ENCODE data around the gene TBKBP1. TPM values are rescaled to one million over a fixed set of nuclear protein-coding genes. Genes with fewer than 3 reads are reported as not detected.
A peak's percentile ranks its signal among the peaks of the same experiment; 100 is the strongest.

TBKBP1 gene
- total RNA-seq, 2 experiments from 2014 or later = 11.3 to 13.0 TPM

DNA sequence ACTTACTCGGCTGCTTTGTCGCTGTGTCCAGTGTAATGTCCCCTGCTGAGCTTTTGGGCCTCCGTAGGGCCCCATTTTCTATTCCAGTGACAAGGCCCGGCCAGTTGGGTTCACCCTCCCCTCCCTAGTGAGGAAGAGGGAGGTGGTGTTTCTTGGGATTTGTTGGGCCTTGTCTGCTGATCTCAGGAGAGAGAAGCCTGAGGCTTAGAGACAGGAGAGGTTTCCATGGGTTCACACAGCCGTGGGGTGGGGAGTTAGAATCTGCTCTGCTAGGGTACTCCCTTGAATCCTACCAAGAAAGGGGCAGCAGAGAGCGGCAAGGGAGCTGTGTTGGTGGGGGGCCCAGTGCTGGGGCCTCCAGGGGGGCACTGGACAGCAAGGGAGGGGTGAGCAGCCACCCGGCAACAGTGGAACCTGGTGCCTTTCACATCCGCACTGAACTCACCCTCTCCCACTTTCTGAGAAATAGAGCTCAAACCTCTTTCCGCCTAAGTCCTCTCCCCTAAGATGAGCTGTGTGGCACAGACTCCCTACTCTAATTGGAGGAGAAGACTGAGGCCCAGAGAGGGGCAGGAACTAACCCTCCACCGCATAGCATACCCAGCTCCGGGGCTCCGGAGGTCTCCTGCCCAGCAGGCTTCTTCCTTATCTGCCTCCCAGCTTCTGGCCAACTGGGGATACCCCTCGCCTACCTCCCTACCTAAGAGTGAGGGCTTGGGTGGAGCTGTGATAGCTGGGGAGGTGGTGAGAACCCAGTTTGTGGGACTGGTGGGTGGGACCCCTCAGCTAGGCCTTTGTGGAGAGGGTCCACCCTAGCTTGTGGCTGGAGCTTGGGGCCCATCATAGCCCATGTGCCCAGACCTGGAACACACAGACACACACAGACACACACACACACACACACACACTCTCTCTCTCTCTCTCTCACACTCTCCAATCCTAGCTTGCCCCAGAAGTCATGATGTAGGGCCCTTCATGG, 6.8 kb downstream of the TBKBP1 start:
- Mint-ChIP-seq H3K4me3 (peak overlapping the region; percentile 66), H3K9me3 (no peaks in the 10 kb centered on the region), H3K27ac (peak overlapping the region; percentile 91), H3K27me3 (no peaks in the 10 kb centered on the region), H3K4me1 (ENCODE audit: low read depth) (peaks cover 68% of the 10 kb centered on the region), H3K36me3 (peaks cover 23% of the 10 kb centered on the region)
- DNase-seq = peak; percentile 63
- ChIA-PET POLR2A (interaction anchor here (1.0 to 11.0 kb wide), 7 partner anchors 16 to 50 kb away, joined by 3 to 111 read pairs (median 6); partner anchors contain the start of gene TBX21), CTCF (interaction anchor here (1.0 to 6.8 kb wide), 14 partner anchors 9 to 130 kb away, joined by 3 to 175 read pairs (median 6); partner anchors contain the start of genes KPNB1, LRRC46, MRPL10 and TBX21)
- intact Hi-C loops (cut with micrococcal nuclease) = no loop called here

GRCh38 chr17:47701608-47702007, 7.6 kb downstream of the TBKBP1 start:
- ChIA-PET POLR2A (interaction anchor here (1.0 to 11.0 kb wide), 7 partner anchors 11 to 35 kb away, joined by 3 to 111 read pairs (median 5); partner anchors contain the start of gene TBX21), CTCF (interaction anchor here (1.2 to 6.8 kb wide), 9 partner anchors 8 to 102 kb away, joined by 3 to 175 read pairs (median 7); partner anchors contain the start of gene TBX21)
- H3K36me3 Mint-ChIP-seq = peaks cover 22% of the 10 kb centered on the region
- no peaks in the 10 kb centered on the region for H3K27me3 Mint-ChIP-seq
- no peaks in the 10 kb centered on the region for H3K9me3 Mint-ChIP-seq
- peak overlapping the region; percentile 91 for H3K27ac Mint-ChIP-seq
- no peak for DNase-seq
- H3K4me3 Mint-ChIP-seq = peak overlapping the region; percentile 66
- H3K4me1 Mint-ChIP-seq (ENCODE audit: low read depth) = peaks cover 75% of the 10 kb centered on the region
- intact Hi-C loops (cut with micrococcal nuclease) = no loop called here

DNA sequence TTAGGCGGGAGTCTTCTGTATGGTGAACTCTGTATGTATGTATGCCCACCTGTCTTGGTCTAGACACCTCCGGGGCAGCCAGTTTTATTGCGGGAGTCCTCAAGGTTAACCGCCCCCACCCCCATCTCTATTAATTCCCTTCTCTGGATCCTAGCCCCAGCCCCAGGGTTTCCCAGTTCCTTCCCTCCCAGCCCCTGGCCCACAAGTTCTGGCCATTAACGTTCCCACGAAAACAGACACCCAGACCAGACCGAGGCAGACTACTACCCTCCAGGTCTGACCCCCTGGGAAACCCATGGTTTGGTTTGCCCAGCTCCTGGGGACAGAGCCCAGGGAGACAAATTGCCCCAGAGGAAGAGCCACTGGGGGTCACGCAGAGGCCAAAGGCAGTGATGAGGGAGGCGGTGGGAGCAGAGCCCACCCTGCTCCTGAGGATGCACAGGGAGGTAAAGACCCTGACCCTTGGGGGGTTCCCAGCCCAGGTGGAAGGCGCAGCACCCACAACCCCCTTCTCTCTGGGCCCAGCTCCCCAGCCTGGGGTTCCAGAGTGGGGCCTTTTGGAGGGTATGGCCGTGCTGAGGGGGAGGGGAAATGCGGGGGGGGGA, 8.5 kb downstream of the TBKBP1 start:
- ChIA-PET POLR2A (interaction anchor here (1.2 to 11.0 kb wide), 3 partner anchors 10 to 32 kb away, joined by 3 to 111 read pairs (median 29); partner anchors contain the start of gene TBX21), CTCF (interaction anchor here (1.7 to 6.8 kb wide), 5 partner anchors 13 to 100 kb away, joined by 6 to 175 read pairs (median 81); partner anchors contain the start of gene TBX21)
- Mint-ChIP-seq H3K27me3 (no peaks in the 10 kb centered on the region), H3K4me1 (ENCODE audit: low read depth) (peaks cover 81% of the 10 kb centered on the region), H3K27ac (peak overlapping the region; percentile 99), H3K9me3 (no peaks in the 10 kb centered on the region), H3K4me3 (peak overlapping the region; percentile 59), H3K36me3 (peaks cover 22% of the 10 kb centered on the region)
- intact Hi-C loops (cut with micrococcal nuclease) = no loop called here
- DNase-seq = no peak

GRCh38 chr17:47703191-47703591, 9.2 kb downstream of the TBKBP1 start:
- Mint-ChIP-seq H3K36me3 (peaks cover 22% of the 10 kb centered on the region), H3K9me3 (no peaks in the 10 kb centered on the region), H3K4me3 (peak overlapping the region; percentile 77), H3K27me3 (no peaks in the 10 kb centered on the region), H3K4me1 (ENCODE audit: low read depth) (peaks cover 85% of the 10 kb centered on the region), H3K27ac (peak overlapping the region; percentile 99)
- DNase-seq = peak; percentile 75
- CTCF ChIA-PET = interaction anchor here (1.1 to 5.4 kb wide), 3 partner anchors 14 to 107 kb away, joined by 3 to 59 read pairs (median 22); partner anchors contain the start of gene TBX21
- POLR2A ChIA-PET = interaction anchor here (1.6 to 11.0 kb wide), 3 partner anchors 8 to 31 kb away, joined by 6 to 111 read pairs (median 29); partner anchors contain the start of genes TBKBP1 and TBX21
- intact Hi-C loops (cut with micrococcal nuclease) = no loop called here

GRCh38 chr17:47703671-47704070, 9.7 kb downstream of the TBKBP1 start:
- H3K4me1 Mint-ChIP-seq (ENCODE audit: low read depth) = peaks cover 82% of the 10 kb centered on the region
- H3K27ac Mint-ChIP-seq = peak overlapping the region; percentile 99
- ChIA-PET POLR2A (interaction anchor here (1.4 to 11.0 kb wide), 4 partner anchors 9 to 37 kb away, joined by 4 to 111 read pairs (median 10); partner anchors contain the start of gene TBKBP1), CTCF (interaction anchor here (1.0 to 5.4 kb wide), 5 partner anchors 14 to 106 kb away, joined by 3 to 59 read pairs (median 3); partner anchors contain the start of gene TBX21)
- DNase-seq = no peak
- H3K27me3 Mint-ChIP-seq = no peaks in the 10 kb centered on the region
- H3K9me3 Mint-ChIP-seq = no peaks in the 10 kb centered on the region
- intact Hi-C loops (cut with micrococcal nuclease) = no loop called here
- peak overlapping the region; percentile 77 for H3K4me3 Mint-ChIP-seq
- H3K36me3 Mint-ChIP-seq = peaks cover 21% of the 10 kb centered on the region

GRCh38 chr17:47704116-47704515, 10.2 kb downstream of the TBKBP1 start:
- H3K36me3 Mint-ChIP-seq = peaks cover 19% of the 10 kb centered on the region
- intact Hi-C loops (cut with micrococcal nuclease) = no loop called here

DNA sequence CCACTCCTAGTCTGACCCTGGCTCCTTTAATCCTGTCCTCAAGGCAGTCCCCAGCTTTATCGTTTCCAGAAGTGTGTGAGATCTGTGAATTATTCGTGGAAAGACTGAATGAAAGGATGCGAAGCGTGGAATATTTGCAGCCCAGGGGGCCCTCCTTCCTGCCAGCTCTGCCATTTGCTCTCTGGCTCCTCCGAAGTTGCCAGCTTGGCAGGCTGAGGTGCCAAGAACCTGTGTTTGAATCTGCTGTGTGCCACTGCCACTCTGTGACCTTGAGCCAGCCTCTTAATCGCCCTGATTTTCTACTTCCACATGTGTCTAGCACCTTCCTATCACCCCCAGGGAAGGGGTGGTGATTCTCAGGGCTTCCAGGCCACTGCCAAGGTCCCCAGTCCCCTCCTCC, 10.8 kb downstream of the TBKBP1 start:
- H3K4me1 Mint-ChIP-seq (ENCODE audit: low read depth) = peaks cover 73% of the 10 kb centered on the region
- peak overlapping the region; percentile 77 for H3K4me3 Mint-ChIP-seq
- no peaks in the 10 kb centered on the region for H3K27me3 Mint-ChIP-seq
- no peak for DNase-seq
- POLR2A ChIA-PET = interaction anchor here (0.7 to 11.0 kb wide), 7 partner anchors 8 to 418 kb away, joined by 3 to 111 read pairs (median 6); partner anchors contain the start of genes TBKBP1 and TBX21
- CTCF ChIA-PET = interaction anchor here (1.0 to 5.4 kb wide), 5 partner anchors 13 to 51 kb away, joined by 3 to 59 read pairs (median 5); partner anchors contain the start of gene TBX21
- intact Hi-C loops (cut with micrococcal nuclease) = loop anchor here (1.0 to 5.0 kb wide), 2 partner anchors 17 to 238 kb away; partner anchors contain the start of gene PNPO
- H3K36me3 Mint-ChIP-seq = peaks cover 16% of the 10 kb centered on the region
- peak overlapping the region; percentile 99 for H3K27ac Mint-ChIP-seq
- H3K9me3 Mint-ChIP-seq = no peaks in the 10 kb centered on the region

More at GRCh38 chr17:47704116-47704515, 10.2 kb downstream of the TBKBP1 start:
- peak overlapping the region; percentile 99 for H3K27ac Mint-ChIP-seq
- ChIA-PET POLR2A (interaction anchor here (1.2 to 11.0 kb wide), 5 partner anchors 9 to 36 kb away, joined by 4 to 111 read pairs (median 7); partner anchors contain the start of genes TBKBP1 and TBX21), CTCF (interaction anchor here (1.0 to 5.4 kb wide), 7 partner anchors 13 to 106 kb away, joined by 3 to 59 read pairs (median 3); partner anchors contain the start of gene TBX21)
- peak overlapping the region; percentile 77 for H3K4me3 Mint-ChIP-seq
- no peaks in the 10 kb centered on the region for H3K27me3 Mint-ChIP-seq
- H3K4me1 Mint-ChIP-seq (ENCODE audit: low read depth) = peaks cover 77% of the 10 kb centered on the region
- peak; percentile 47 for DNase-seq
- no peaks in the 10 kb centered on the region for H3K9me3 Mint-ChIP-seq

DNA sequence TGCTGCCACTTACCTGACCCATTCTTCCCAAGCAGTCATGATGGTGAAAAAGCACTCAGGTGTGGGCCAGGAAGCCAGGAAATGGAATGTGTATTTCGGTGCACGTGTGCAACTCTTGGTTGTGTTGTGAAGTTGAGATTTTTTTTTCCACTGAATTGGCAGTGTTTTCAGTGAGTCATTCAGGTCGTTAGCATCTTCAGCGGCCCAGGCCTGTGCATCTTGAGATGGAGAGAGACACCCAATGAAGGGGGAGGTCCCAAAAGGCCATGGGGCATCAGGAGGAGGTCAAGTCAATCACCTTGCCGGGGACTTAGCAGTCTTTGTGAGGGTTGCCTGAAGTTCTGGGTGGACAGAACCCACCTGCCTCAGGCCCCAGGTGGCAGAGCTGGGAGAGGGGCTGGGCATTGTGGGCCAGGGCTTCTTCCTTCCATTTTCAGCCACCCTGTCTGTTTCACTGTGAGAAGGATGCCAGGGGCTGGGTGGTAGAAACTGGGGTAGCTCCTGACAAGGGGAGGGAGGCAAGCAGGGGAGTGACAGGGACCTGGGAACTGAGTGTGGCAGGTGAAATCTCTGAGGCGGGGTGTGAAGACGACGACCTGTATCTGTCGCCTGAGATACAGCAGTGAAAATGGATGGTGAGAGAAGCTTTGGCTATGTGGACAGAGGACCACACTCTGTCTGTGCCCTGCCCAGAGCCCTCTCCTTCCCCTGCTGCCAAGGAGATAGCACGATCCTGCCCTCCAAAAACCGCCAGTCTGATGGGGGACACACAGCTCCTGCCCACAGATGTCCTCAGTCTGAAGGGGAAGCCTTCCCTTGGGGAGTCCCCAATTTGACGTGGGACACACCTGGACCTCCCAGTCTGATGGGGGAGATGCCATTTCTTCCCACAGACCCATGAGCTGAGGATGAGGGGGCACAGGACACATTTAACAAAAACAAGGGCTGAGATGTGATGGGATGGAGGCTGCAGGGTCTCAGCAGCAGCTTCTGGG, 11.9 kb downstream of the TBKBP1 start:
- CTCF ChIA-PET = interaction anchor here (1.1 to 5.4 kb wide), 5 partner anchors 9 to 84 kb away, joined by 3 to 59 read pairs (median 16); partner anchors contain the start of gene TBX21
- POLR2A ChIA-PET = interaction anchor here (0.7 to 11.0 kb wide), 7 partner anchors 9 to 417 kb away, joined by 3 to 111 read pairs (median 6); partner anchors contain the start of genes KPNB1 and TBX21
- Mint-ChIP-seq H3K36me3 (peaks cover 22% of the 10 kb centered on the region), H3K4me3 (peak overlapping the region; percentile 77), H3K4me1 (ENCODE audit: low read depth) (peaks cover 67% of the 10 kb centered on the region), H3K27ac (peak overlapping the region; percentile 99), H3K27me3 (no peaks in the 10 kb centered on the region), H3K9me3 (no peaks in the 10 kb centered on the region)
- peak; percentile 82 for DNase-seq
- intact Hi-C loops (cut with micrococcal nuclease) = loop anchor here (1.0 to 5.0 kb wide), 4 partner anchors 15 to 236 kb away; partner anchors contain the start of genes KPNB1, PNPO and TBX21

DNA sequence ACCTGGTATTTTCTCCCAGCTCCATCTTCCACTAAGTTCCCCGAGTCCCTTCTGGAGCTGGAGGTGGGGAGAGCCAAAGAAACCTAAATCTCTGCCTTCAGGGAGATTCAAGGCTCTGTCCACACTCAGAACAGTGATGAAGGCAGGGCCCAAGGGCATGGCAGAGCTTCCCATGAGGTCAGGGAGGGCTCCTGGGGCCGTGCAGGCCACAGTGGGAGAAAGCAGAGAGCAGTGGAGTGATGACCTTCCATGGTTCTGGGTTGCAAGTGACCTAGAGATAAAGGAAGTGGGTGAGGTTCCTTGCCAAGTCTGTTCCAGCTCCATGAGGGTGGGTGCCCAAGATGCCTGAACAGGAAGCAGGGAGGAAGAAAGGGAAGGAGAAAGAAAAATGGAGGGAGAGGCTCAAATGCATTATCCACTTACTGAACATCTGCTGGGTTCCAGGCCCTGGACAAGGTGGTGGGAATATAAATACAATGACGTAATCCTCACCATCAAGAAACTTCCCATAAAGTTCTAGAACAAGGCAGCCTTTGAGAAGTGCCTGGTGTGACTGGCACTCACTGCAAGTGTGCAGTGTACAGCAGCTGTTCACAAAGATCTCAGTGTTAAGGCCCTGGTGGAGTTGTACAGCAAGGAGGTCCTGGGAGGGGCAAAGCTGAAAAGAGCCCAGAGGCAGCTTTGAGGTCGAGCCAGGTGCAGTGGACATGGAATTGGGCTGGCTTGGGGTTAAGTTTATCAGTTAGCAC, 13.3 kb downstream of the TBKBP1 start:
- no peak overlapping the region for H3K4me3 Mint-ChIP-seq
- POLR2A ChIA-PET = interaction anchor here (0.5 to 11.0 kb wide), 4 partner anchors 10 to 28 kb away, joined by 4 to 111 read pairs (median 8); partner anchors contain the start of gene TBX21

More for the DNA sequence above, 13.3 kb downstream of the TBKBP1 start:
- DNase-seq = no peak
- Mint-ChIP-seq H3K9me3 (no peaks in the 10 kb centered on the region), H3K27ac (peak overlapping the region; percentile 99), H3K36me3 (peaks cover 24% of the 10 kb centered on the region), H3K27me3 (no peaks in the 10 kb centered on the region), H3K4me1 (ENCODE audit: low read depth) (peaks cover 67% of the 10 kb centered on the region)
- intact Hi-C loops (cut with micrococcal nuclease) = loop anchor here (5.0 kb wide), 1 partner anchor 235 kb away; the partner anchor contains the start of gene PNPO
- CTCF ChIA-PET = interaction anchor here (1.1 to 5.4 kb wide), 6 partner anchors 8 to 83 kb away, joined by 3 to 59 read pairs (median 12); partner anchors contain the start of gene TBX21
